HG03565 (cell line): ENCODE data around the gene SLC7A1.

ENCODE experiments used
- ATAC-seq: cut with Tn5 transposase; IDR thresholded peaks from one replicate; pipeline ENCODE4 v1.9.1; 2021; ENCODE audit warnings: mild to moderate bottlenecking, moderate library complexity; ENCODE audit not compliant: unreplicated experiment

The SLC7A1 gene

GRCh38 chr13:29532821-29533220 lies 62.7 kb downstream of the SLC7A1 start:
- ATAC-seq, result no peak

DNA sequence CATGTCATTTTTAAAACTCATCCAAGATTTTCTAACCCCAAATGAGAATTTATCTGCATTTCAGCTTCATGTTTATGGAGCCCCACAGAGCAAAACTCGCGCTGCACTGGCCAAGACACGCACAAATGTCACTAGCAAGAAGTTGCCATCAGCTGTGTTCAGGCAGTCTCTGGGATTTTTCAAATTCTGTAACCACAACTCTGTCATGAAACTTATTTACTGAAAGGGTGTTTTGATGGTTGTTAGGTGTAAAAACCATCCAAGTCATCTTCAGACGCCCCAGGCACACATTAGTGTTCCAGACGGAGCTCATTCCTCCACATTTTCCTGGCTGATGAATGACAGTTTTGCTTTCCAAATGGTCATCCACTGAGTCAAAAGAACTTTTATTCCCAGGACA lies 63.4 kb downstream of the SLC7A1 start:
- ATAC-seq, result no peak

DNA sequence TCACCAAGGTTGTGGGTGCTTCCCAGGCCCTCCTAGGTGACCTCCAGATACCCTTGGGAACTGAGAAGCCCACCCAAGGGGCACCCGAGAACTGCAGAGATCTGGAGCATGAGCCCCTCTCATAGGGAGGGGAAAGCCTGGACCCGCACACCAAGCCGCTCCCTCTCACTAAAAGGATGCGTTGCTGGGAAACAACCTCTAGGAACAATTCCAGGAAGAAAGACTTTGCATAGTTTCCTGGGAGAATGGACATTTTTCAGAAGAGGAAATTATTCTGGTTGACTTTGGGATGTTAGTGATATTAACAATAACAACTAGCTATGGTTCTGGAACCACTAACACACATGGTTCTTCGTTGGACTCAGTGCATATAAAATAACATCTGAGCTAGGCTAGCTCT lies 64.6 kb downstream of the SLC7A1 start:
- no peak for ATAC-seq

- no peak for ATAC-seq
Measured at GRCh38 chr13:29529754-29530153, 65.7 kb downstream of the SLC7A1 start.

GRCh38 chr13:29527916-29528315 lies 67.6 kb downstream of the SLC7A1 start:
- no peak for ATAC-seq

- no peak for ATAC-seq
Measured at GRCh38 chr13:29527511-29527910, 68.0 kb downstream of the SLC7A1 start.

DNA sequence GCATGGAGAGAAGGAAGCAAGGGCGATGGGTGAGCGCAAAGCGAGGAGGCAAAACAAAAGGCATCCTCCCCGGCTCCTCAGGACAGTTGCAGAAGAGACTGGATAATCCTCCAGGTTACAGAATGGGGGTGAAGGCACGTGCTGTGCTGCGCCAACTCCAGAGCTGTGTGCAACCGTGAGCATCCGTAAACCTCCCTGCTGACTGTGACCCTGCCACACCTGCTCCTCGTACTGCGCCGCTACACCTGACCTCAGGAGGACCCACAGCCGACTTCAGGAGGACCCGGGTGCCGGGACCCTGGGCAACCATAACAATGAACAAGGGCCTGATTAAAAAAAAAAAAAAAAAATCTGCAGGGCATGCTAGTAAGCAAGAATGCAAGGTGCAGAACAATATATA lies 68.7 kb downstream of the SLC7A1 start:
- ATAC-seq, result no peak

GRCh38 chr13:29525757-29526156 lies 69.7 kb downstream of the SLC7A1 start:
- ATAC-seq, result no peak

DNA sequence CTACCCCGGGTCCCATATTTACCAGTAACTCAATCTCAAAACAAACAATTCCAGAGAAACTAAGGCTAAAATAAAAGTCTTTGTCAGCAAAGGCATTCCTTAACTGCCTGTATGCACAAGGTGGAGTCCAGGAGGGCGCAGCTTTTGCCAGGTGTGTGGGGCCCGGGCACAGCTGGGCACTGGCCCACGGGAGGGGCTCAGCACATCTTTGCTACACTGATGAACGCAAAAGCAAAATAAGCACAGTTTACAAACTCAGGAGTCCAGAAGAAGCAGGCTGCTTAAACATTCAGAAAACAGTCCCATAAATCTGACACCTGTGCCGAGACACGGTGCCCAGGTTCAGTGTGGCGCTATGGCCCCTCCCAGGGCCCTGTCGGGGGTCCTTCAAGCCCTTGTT lies 70.8 kb downstream of the SLC7A1 start:
- ATAC-seq, result no peak

DNA sequence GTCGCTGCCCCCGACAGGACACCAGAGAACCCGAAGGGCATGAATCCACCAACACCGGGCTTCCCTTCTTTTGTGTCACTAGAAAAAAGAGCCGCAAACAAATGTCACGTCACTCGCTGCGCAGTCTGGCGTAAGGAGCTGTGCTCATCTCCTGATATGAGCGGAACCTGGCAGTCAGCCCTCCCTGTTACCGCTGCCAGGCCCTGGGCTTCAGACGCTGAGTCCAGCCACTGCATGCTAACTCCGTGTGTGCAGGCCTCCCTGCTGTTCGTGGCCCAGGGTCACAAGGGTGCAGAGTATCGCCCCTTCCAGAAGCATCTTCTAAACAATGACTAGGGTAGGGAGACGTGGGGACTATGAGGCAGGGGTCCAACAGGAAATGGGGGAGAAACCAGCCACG lies 71.3 kb downstream of the SLC7A1 start:
- ATAC-seq, result no peak

GRCh38 chr13:29523199-29523961 lies 72.1 kb downstream of the SLC7A1 start:
- no peak for ATAC-seq

GRCh38 chr13:29522044-29522685 lies 73.3 kb downstream of the SLC7A1 start:
- no peak for ATAC-seq

GRCh38 chr13:29521336-29521735 lies 74.2 kb downstream of the SLC7A1 start:
- no peak for ATAC-seq

GRCh38 chr13:29520671-29521070 lies 74.8 kb downstream of the SLC7A1 start:
- no peak for ATAC-seq

DNA sequence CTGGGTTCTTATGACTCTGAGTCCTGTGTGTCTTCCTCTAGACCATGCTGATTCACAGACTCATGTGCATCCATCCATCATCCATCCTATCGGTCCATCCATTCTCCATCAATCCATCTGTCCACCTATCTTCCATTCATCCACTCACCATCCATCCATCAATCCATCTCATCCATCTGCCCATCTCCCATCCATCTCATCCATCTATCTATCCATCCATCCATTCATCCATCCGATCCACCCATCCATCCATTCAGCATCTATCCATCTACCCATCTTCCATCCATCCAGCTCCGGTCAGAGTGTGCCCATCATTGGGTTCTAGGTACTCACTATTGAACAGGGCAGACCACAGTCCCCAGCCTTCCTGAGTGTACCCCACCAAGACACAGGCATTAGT lies 75.6 kb downstream of the SLC7A1 start:
- ATAC-seq, result no peak

DNA sequence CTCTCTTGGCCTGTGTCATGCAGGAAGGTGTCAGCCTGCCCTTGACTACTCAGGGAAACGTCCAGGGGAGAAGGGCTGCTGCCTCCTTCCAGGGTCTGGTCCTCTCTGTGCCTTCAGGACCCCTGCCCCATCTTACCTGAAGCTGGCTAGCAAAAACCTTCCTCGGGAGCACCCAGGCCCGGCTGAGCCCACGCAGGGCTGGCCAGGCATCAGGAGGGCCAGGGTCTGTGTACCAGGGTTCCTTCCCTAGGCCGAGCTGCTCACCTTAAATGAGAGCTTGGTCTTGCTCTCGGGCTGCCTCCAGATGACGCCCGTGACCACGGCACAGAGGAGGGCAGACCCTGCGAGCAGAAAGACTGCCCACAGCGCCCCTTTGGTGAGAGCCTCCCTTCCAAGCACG lies 78.6 kb downstream of the SLC7A1 start:
- no peak for ATAC-seq

DNA sequence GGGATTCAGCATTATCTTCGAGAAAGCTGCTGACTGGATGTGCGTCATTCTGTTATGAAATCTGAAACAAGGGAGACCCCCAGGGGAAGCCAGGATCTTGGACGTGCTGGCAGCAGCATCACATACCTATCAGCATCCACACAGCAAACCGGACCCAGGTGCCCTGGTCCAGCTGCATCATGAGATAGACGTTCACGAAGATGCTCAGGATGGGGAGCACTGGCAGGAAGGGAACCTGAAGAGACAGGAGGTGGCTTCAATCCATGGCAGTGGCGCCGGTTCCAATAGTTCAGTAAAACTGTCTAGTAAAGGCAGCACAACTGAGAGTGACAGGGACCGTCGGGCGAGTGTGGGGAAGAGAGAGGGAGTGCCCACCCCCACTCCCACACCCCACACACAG lies 79.5 kb downstream of the SLC7A1 start:
- no peak for ATAC-seq

DNA sequence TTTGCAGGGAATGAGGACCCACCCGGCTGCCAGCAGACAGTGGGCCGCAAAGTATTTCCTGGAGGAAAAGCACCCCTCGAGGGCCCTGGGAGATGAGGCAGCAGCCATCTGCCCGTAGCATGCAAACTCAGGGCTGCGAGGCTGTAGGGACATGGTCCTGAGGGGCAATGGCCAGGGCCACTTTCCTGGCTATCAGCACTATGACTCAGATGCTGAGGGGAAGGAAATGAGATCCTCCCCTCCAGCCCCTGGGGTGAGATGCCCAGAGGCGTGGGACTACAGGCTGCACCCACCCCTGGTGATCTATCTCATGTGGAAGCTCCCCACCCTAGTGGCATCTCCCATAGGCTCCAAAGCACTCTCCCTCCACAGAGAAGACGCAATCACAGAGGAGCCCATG lies 80.1 kb downstream of the SLC7A1 start:
- ATAC-seq, result no peak

- no peak for ATAC-seq
Measured at GRCh38 chr13:29514720-29515310, 80.7 kb downstream of the SLC7A1 start.

DNA sequence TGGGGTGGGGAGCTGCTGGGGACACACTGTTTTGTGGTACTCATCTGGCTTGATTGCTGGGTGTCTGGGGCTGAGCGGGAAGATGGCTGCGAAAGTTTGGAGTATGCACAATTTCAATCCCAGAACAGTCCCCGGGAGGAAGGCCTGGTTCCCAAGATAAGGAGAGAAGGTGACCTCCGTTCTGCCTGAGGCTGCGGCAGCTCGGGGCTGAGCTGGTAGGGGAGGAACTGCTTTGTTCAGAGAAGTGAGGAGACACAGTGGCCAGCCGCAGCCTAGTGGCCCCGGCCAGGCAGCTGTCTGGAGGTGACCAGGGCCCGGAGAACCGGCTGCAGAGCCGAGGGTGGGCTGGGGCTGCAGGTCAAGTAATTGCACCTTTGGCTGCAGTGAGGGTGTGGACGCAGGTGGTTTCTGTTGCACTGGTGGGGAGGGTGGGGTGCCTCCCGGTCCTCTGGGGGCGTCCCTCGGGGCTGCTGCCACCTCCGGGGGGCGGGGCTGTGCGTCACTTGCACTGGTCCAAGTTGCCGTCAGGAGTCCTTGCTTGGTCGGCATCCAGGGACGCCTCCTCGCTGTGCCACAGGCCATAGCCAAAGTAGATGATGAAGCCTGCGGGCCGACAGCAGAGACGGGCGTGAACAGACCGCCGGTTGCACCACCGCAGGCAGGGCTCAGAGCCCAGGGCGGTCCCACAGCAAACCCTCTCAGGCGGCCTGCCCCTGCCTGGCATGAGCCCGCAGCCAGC lies 81.3 kb downstream of the SLC7A1 start:
- no peak for ATAC-seq
